GM12878 (cell line): ENCODE results near the gene SLIT2.

ENCODE experiments used
- BRCA1 ChIP-seq: IDR thresholded peaks from 2 replicates; pipeline ENCODE4 v1.6.1; 2011; ENCODE audit warnings: low read depth, low read length, improper control_type of control experiment
- CTCF ChIP-seq, 3 experiments: IDR thresholded peaks in 2 of 3; conservative IDR thresholded peaks in 1 of 3; 2 replicates each; pipeline ENCODE4 v1.5.1; 2011; ENCODE audit warnings: low read depth in 3 of 3, low read length in 3 of 3, mild to moderate bottlenecking in 3 of 3, control low read depth in 2 of 3, moderate library complexity in 2 of 3, inconsistent platforms in 1 of 3, mixed read lengths in 1 of 3; ENCODE audit not compliant: control insufficient read depth in 2 of 3, insufficient read depth in 1 of 3; ENCODE audit errors: extremely low read depth in 1 of 3
- DPF2 ChIP-seq: fragments of 450-650 bp; IDR thresholded peaks from 2 replicates; pipeline ENCODE4 v1.6.1; 2017; ENCODE audit warnings: mild to moderate bottlenecking
- HCFC1 ChIP-seq: fragments of 150-350 bp; IDR thresholded peaks from 2 replicates; pipeline ENCODE4 v1.6.1; 2014; ENCODE audit warnings: low read length
- NRF1 ChIP-seq: conservative IDR thresholded peaks from 2 replicates; pipeline ENCODE4 v1.6.1; 2011; ENCODE audit warnings: mild to moderate bottlenecking, low read depth, low read length, improper control_type of control experiment
- POLR2A ChIP-seq: IDR thresholded peaks from 2 replicates; pipeline ENCODE4 v1.6.1; 2011; ENCODE audit warnings: low read depth, mild to moderate bottlenecking, low read length
- POLR2AphosphoS5 ChIP-seq: IDR thresholded peaks from 2 replicates; pipeline ENCODE4 v1.6.1; 2011; ENCODE audit warnings: mild to moderate bottlenecking, low read length, inconsistent platforms
- RAD21 ChIP-seq: IDR thresholded peaks from 2 replicates; pipeline ENCODE4 v1.6.1; 2011; ENCODE audit warnings: mild to moderate bottlenecking, low read depth, low read length, moderate library complexity; ENCODE audit not compliant: insufficient read depth

GRCh38 chr4:20284990-20285389, 33.3 kb downstream of the SLIT2 start:
- TF ChIP-seq RAD21 (no peak), POLR2AphosphoS5 (no peak), HCFC1 (no peak), DPF2 (no peak), NRF1 (no peak), CTCF (IDR thresholded peaks at IDR 0.05 in 2 of 3, conservative IDR thresholded peaks at IDR 0.05 in 1 of 3; ENCODE audit: control insufficient read depth in 2 of 3, extremely low read depth in 1 of 3, insufficient read depth in 1 of 3, low read depth in 3 of 3, low read length in 3 of 3) (no peak), POLR2A (no peak), BRCA1 (no peak)
